Measurements from ENCODE around the gene TAF1D. TPM values are rescaled to one million over a fixed set of nuclear protein-coding genes. Genes with fewer than 3 reads are reported as not detected.
"Not testable (repeated sequence)": the region's sequence is repeated elsewhere in the genome, so short reads cannot be mapped to it uniquely, and the experiment has no call there.

Gene TAF1D
- total RNA-seq, 1 donor from 2014 or later: 36.1 TPM

GRCh38 chr11:93757301-93757700, 16.0 kb upstream of the TAF1D start:
- ATAC-seq (no peak), DNase-seq (no peak)
- intact Hi-C loops (cut with micrococcal nuclease): no loop called here

- DNase-seq: no peak
- intact Hi-C loops (cut with micrococcal nuclease): no loop called here
- no peak for ATAC-seq
Measured at GRCh38 chr11:93756748-93757147, 15.5 kb upstream of the TAF1D start.

GRCh38 chr11:93753241-93753640, 11.9 kb upstream of the TAF1D start:
- intact Hi-C loops (cut with micrococcal nuclease): no loop called here
- DNase-seq (no peak), ATAC-seq (no peak)

- DNase-seq (no peak), ATAC-seq (no peak)
- intact Hi-C loops (cut with micrococcal nuclease): no loop called here
Measured at GRCh38 chr11:93751001-93751400, 9.7 kb upstream of the TAF1D start.

GRCh38 chr11:93747122-93747521, 5.8 kb upstream of the TAF1D start:
- no peak for DNase-seq
- intact Hi-C loops (cut with micrococcal nuclease): no loop called here
- no peak for ATAC-seq

- intact Hi-C loops (cut with micrococcal nuclease): no loop called here
- no peak for ATAC-seq
Measured at GRCh38 chr11:93746101-93746500, 4.8 kb upstream of the TAF1D start.

GRCh38 chr11:93745005-93745755, 3.9 kb upstream of the TAF1D start:
- DNase-seq; intact Hi-C loops (cut with micrococcal nuclease); ATAC-seq: not testable (repeated sequence)

More at GRCh38 chr11:93746101-93746500, 4.8 kb upstream of the TAF1D start:
- no peak for DNase-seq

GRCh38 chr11:93744669-93745004, 3.3 kb upstream of the TAF1D start:
- intact Hi-C loops (cut with micrococcal nuclease): loop anchor here (5.0 kb wide), 1 partner anchor 38 kb away; the partner anchor contains the start of gene MED17
- ATAC-seq (no peak), DNase-seq (no peak)

- peak; percentile 32 for DNase-seq
- no peak for ATAC-seq
- intact Hi-C loops (cut with micrococcal nuclease): loop anchor here (5.0 kb wide), 1 partner anchor 39 kb away; the partner anchor contains the start of gene MED17
Measured at GRCh38 chr11:93743291-93743690, 2.0 kb upstream of the TAF1D start.

GRCh38 chr11:93741882-93742226, 559 bp upstream of the TAF1D start:
- ATAC-seq: peak; percentile 56
- DNase-seq: no peak
- intact Hi-C loops (cut with micrococcal nuclease): loop anchor here (5.0 kb wide), 1 partner anchor 40 kb away; the partner anchor contains the start of gene MED17

- intact Hi-C loops (cut with micrococcal nuclease): loop anchor here (5.0 kb wide), 1 partner anchor 42 kb away; the partner anchor contains the start of gene MED17
- ATAC-seq (peak; percentile 66), DNase-seq (peak; percentile 67)
Measured at GRCh38 chr11:93740730-93741093, 583 bp downstream of the TAF1D start.

GRCh38 chr11:93740031-93740729, 1.1 kb downstream of the TAF1D start:
- intact Hi-C loops (cut with micrococcal nuclease): loop anchor here (5.0 kb wide), 1 partner anchor 42 kb away; the partner anchor contains the start of gene MED17
- ATAC-seq (no peak), DNase-seq (no peak)

GRCh38 chr11:93738647-93739081, 2.6 kb downstream of the TAF1D start:
- no peak for DNase-seq
- intact Hi-C loops (cut with micrococcal nuclease): no loop called here

GRCh38 chr11:93737904-93738612, 3.2 kb downstream of the TAF1D start:
- ATAC-seq (no peak), DNase-seq (no peak)
- intact Hi-C loops (cut with micrococcal nuclease): no loop called here

More at GRCh38 chr11:93738647-93739081, 2.6 kb downstream of the TAF1D start:
- ATAC-seq: no peak

GRCh38 chr11:93736129-93736528, 5.2 kb downstream of the TAF1D start:
- ATAC-seq (no peak), DNase-seq (no peak)
- intact Hi-C loops (cut with micrococcal nuclease): no loop called here

GRCh38 chr11:93735627-93736026, 5.7 kb downstream of the TAF1D start:
- ATAC-seq: no peak
- intact Hi-C loops (cut with micrococcal nuclease): no loop called here

GRCh38 chr11:93734427-93735222, 6.7 kb downstream of the TAF1D start:
- intact Hi-C loops (cut with micrococcal nuclease): no loop called here
- DNase-seq: no peak
- ATAC-seq: no peak

More at GRCh38 chr11:93735627-93736026, 5.7 kb downstream of the TAF1D start:
- no peak for DNase-seq

- intact Hi-C loops (cut with micrococcal nuclease): loop anchor here (2.0 kb wide), 1 partner anchor 31 kb away; no protein-coding TSS in a partner anchor
- DNase-seq (no peak), ATAC-seq (no peak)
Measured at GRCh38 chr11:93733474-93733873, 7.8 kb downstream of the TAF1D start.
